ENCODE data around the gene ATG4B.
A peak's percentile ranks its signal among the peaks of the same experiment; 100 is the strongest.

The ATG4B gene

DNA sequence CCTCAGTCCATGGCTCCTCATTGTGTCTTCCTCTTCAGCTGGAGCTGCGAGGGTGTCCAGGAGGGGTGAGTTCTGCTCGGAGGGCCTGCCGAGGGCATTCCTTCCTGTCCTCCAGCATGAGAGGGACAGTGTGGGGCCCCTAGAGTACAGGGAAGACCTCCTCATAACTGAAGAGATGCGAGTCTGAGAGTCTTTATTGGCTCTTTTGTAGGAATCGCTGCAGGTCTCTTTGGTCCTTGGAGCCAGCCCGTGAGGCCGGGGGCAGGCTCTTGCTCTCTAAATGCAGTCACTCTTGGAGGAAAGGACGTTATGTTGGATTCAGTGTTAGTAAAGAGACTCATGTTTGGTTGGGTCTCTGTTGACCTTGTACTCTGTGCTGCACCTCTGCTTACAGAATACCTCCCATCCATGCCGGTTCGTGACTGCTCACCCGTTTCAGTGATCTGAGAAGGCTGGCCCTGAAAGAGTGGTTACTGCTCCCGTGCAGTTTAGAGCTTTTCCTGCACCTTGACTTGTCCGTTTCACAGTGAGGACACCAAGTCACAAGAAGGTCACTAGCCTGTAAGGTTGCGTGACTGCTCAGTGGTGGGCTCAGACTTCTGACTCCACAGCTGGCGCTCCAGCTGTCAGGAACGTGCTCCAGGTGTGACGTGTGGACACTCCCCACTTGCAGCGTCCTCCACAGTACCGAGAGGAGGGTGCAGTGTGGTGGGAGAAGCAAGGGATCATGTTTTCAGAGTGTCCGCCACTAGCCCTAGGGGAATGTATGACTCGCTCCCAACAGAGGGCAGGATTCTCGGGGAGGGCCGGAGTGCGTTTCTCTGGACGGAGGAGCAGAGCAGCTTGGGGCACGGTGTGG is 7.8 kb downstream of the ATG4B start:
- no peaks in the 10 kb centered on the region for H3K27me3 Mint-ChIP-seq
- peaks cover 32% of the 10 kb centered on the region for H3K4me1 Mint-ChIP-seq
- DNase-seq, result no peak
- ATAC-seq, result no peak
- H3K36me3 Mint-ChIP-seq (ENCODE audit: low read depth), result peaks cover 9% of the 10 kb centered on the region
- no peak overlapping the region for H3K4me3 Mint-ChIP-seq
- H3K27ac Mint-ChIP-seq, result no peak overlapping the region
- no peaks in the 10 kb centered on the region for H3K9me3 Mint-ChIP-seq

DNA sequence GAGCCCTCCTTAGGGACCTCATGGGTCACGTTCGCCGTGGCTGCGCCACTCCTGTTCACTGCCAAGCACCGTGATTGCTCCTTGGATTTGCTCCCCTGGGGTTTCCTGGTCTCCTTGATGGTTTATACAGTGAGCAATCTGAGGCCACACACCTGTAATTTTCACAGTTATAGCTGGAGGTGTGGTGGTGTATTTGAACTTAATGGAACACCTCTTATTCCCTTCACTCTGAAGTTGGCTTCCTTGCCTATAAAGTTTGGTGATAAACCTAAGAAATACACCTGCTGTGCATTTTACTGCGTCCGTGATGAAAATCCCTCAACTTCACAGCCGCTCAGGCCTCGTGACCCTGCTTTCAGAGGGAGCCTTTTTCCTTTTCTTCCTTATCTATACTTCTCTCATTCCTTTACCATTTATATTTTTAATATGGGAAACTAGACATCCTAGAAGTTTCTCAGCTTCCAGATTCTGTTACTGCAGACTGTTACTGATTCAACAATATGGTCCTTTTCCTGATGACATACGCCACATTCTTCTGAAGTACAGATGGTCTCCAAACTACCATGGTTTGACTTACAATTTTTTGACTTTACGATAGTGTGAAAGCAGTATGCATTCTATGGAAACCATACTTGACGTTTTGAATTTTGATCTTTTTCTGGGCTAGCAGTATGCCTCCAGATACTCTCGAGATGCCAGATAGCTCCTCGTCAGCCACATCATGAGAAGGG is 8.6 kb downstream of the ATG4B start:
- H3K9me3 Mint-ChIP-seq, result no peaks in the 10 kb centered on the region
- no peaks in the 10 kb centered on the region for H3K27me3 Mint-ChIP-seq
- H3K4me3 Mint-ChIP-seq, result no peak overlapping the region
- no peak overlapping the region for H3K27ac Mint-ChIP-seq
- H3K36me3 Mint-ChIP-seq (ENCODE audit: low read depth), result peaks cover 9% of the 10 kb centered on the region
- H3K4me1 Mint-ChIP-seq, result peaks cover 26% of the 10 kb centered on the region
- no peak for DNase-seq
- no peak for ATAC-seq

DNA sequence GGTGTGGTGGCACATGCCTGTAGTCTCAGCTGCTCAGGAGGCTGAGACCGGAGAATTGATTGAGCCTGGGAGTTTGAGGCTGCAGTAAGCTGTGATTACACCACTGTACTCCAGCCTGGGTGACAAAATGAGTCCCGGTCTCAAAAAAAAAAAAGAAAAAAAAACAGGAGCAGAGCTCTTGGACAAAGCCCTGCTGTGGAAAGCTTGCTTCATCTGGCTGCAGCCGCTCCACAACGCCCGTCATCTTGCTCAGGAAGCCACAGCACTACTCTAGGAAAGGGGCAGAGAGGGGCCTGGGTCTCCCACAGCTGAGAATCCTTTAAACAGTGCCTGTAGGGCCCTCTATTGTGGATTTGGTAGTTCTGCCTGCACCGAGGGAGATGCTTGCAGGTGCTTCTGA is 11.0 kb downstream of the ATG4B start:
- H3K9me3 Mint-ChIP-seq, result no peaks in the 10 kb centered on the region
- H3K4me1 Mint-ChIP-seq, result peaks cover 11% of the 10 kb centered on the region
- peaks cover 10% of the 10 kb centered on the region for H3K36me3 Mint-ChIP-seq (ENCODE audit: low read depth)
- H3K4me3 Mint-ChIP-seq, result no peak overlapping the region
- DNase-seq, result no peak
- H3K27ac Mint-ChIP-seq, result no peak overlapping the region
- ATAC-seq, result no peak
- H3K27me3 Mint-ChIP-seq, result no peaks in the 10 kb centered on the region

DNA sequence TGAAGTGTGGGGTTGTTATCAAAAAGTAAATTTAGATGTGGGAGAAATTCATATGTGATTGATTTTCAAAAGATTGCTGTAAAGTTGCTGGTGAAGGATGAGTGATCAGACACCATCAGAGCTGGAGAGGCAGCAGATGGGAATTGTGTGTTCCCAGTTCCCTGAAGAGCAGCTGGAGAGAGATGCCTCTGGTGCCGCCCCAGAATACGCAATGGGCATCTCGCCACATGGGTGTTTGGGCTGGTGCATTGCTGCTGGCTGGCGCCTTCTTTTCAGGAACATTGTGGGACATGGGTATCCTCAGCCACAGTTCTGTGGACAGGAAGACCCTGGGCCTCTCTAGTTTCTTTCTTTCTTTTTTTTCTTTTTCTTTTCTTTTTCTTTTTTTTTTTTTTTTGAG is 11.9 kb downstream of the ATG4B start:
- Mint-ChIP-seq H3K36me3 (ENCODE audit: low read depth) (peaks cover 10% of the 10 kb centered on the region), H3K4me3 (no peak overlapping the region), H3K27me3 (no peaks in the 10 kb centered on the region), H3K27ac (no peak overlapping the region), H3K4me1 (peaks cover 7% of the 10 kb centered on the region), H3K9me3 (no peaks in the 10 kb centered on the region)
- DNase-seq (no peak), ATAC-seq (no peak)

DNA sequence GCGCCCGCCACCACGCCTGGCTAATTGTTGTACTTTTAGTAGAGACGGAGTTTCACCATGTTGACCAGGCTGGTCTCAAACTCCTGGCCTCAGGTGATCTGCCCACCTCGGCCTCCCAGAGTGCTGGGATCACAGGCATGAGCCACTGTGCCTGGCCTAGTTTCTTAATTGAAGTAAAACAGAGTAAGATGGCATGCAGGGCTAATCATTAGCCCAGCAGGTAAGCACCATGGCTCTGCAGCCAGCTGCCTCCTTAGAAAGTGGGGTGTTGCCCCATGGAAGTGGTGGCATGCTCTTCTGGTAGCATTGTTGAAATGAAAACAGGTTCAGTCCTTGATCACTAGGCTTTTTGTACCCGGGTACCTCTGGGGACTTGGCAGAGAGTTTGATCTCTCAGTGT is 12.4 kb downstream of the ATG4B start:
- Mint-ChIP-seq H3K4me3 (no peak overlapping the region), H3K4me1 (peaks cover 7% of the 10 kb centered on the region), H3K36me3 (ENCODE audit: low read depth) (peaks cover 13% of the 10 kb centered on the region), H3K27me3 (no peaks in the 10 kb centered on the region), H3K9me3 (no peaks in the 10 kb centered on the region), H3K27ac (no peak overlapping the region)
- ATAC-seq (no peak), DNase-seq (no peak)

DNA sequence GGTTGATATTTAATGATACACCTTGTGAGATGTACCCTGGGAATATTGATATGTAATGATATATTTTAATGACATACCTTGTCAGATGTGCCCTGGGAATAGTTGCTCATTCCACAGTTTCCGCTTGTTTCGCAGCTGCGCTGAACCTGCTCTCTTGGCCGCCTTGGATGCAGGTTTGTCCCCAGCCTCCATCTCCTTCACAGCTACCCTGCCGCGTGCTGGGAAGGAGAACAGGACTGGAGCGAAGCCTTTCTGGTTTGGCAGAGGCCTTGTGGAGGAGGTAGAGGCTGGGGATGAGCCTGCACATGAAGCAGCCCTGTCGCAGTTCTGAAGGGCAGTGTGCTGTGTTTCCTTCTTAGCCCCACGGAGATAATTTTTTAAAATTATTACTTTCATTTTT is 14.6 kb downstream of the ATG4B start:
- no peaks in the 10 kb centered on the region for H3K27me3 Mint-ChIP-seq
- no peak for DNase-seq
- no peak for ATAC-seq
- H3K9me3 Mint-ChIP-seq, result no peaks in the 10 kb centered on the region
- H3K27ac Mint-ChIP-seq, result no peak overlapping the region
- no peak overlapping the region for H3K4me3 Mint-ChIP-seq
- peaks cover 19% of the 10 kb centered on the region for H3K36me3 Mint-ChIP-seq (ENCODE audit: low read depth)
- peaks cover 7% of the 10 kb centered on the region for H3K4me1 Mint-ChIP-seq

DNA sequence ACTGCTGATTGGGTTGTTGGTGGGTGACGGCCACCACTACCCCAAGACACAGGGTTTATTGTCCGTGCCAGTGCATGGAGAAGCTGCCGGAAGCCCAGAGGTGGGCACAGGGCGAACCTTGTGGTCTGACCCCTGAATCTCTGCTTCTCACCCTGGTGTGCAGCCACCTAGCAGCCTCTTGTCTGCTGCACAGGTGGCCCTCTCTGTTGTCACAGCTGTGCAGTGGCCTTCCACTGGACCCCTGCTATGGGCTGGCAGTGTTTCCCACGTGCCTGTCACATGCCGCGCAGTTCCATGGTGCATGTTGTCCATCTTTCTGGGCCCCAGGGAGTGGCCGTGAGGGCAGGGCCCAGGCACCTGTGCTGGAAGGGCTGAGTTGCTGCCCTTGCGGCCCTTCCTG is 15.2 kb downstream of the ATG4B start:
- H3K27ac Mint-ChIP-seq, result no peak overlapping the region
- H3K9me3 Mint-ChIP-seq, result no peaks in the 10 kb centered on the region
- ATAC-seq (no peak), DNase-seq (no peak)
- no peaks in the 10 kb centered on the region for H3K27me3 Mint-ChIP-seq
- H3K4me3 Mint-ChIP-seq, result no peak overlapping the region
- H3K4me1 Mint-ChIP-seq, result peaks cover 7% of the 10 kb centered on the region
- peaks cover 23% of the 10 kb centered on the region for H3K36me3 Mint-ChIP-seq (ENCODE audit: low read depth)

DNA sequence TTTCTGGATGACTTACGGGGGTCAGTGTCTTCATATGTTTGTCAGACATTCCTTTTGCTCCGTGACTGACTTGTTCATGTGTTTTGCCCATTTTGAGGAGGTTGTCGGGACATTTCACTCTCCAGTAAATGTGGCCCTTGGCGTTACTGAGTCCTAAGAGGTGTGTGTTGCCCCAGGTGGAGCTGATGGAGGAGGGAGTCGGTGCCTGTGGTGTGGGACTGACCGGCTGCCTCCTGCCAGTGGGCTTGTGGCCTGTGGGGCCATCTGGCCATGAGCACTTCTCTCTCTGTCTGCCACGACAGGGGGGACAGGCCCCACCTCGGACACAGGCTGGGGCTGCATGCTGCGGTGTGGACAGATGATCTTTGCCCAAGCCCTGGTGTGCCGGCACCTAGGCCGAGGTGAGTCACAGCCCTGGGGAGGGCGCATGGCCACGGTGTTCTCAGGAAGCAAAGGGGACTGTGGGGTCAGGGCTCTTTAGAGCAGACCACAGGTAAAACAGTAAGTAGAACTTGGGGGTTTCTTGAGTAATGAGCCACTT is 15.8 kb downstream of the ATG4B start:
- H3K27me3 Mint-ChIP-seq, result no peaks in the 10 kb centered on the region
- no peak for ATAC-seq
- peaks cover 7% of the 10 kb centered on the region for H3K4me1 Mint-ChIP-seq
- H3K9me3 Mint-ChIP-seq, result no peaks in the 10 kb centered on the region
- H3K4me3 Mint-ChIP-seq, result no peak overlapping the region
- DNase-seq, result no peak
- peaks cover 25% of the 10 kb centered on the region for H3K36me3 Mint-ChIP-seq (ENCODE audit: low read depth)
- H3K27ac Mint-ChIP-seq, result no peak overlapping the region

DNA sequence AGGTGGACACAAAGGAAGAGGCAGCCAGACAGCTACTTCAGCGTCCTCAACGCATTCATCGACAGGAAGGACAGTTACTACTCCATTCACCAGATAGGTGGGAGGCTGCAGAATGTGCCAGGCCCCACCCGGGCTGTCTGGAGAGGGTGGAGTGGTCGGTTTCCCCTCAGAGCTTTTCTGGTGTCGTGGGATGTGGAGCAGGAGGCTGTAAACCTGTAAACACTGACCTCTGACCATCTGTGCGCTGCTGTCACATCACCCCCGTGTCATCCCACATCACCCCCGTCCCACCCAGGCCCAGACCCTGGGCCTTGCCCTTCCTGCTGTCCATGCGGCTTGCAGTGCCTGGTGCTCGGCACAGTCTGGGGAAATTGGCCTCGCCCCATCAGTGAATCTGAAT is 17.1 kb downstream of the ATG4B start:
- Mint-ChIP-seq H3K4me3 (no peak overlapping the region), H3K9me3 (no peaks in the 10 kb centered on the region), H3K27me3 (no peaks in the 10 kb centered on the region), H3K27ac (no peak overlapping the region), H3K4me1 (peaks cover 3% of the 10 kb centered on the region), H3K36me3 (ENCODE audit: low read depth) (peaks cover 32% of the 10 kb centered on the region)
- ATAC-seq, result no peak
- DNase-seq, result no peak

DNA sequence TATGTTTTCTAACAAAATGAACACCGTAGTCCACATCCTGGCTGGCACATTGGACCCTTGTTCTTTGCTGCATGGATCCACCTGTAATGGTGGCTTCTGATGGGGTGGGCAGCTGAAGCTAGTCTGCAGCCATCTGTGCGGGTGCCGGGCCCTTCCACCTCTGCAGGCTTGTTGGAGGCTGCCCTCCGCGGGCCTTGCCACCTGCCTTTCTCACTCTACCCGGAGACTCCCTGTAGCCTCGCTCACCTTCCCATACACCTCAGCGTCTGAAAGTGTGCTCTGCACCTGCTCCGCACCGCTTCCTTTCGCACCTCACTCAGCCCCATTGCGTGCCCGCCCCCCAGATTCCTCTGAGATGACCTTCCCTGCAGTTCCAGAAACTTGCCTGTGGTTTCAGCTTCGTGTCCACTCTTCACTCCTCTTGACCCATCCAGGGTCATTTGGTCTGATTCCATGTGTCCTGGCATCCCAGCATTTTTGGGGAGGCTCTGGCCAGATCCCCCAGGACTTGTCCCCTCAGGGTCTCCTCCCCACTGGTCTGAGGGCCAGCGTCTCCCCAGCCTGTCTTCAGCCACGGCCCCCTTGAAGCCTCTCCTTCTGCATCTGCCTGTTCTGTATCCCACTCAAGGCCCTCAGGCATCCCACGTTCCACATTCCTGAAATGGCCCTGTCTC is 18.2 kb downstream of the ATG4B start:
- Mint-ChIP-seq H3K4me1 (no peaks in the 10 kb centered on the region), H3K27ac (no peak overlapping the region), H3K36me3 (ENCODE audit: low read depth) (peaks cover 40% of the 10 kb centered on the region), H3K4me3 (no peak overlapping the region), H3K9me3 (no peaks in the 10 kb centered on the region), H3K27me3 (no peaks in the 10 kb centered on the region)
- no peak for ATAC-seq
- no peak for DNase-seq

DNA sequence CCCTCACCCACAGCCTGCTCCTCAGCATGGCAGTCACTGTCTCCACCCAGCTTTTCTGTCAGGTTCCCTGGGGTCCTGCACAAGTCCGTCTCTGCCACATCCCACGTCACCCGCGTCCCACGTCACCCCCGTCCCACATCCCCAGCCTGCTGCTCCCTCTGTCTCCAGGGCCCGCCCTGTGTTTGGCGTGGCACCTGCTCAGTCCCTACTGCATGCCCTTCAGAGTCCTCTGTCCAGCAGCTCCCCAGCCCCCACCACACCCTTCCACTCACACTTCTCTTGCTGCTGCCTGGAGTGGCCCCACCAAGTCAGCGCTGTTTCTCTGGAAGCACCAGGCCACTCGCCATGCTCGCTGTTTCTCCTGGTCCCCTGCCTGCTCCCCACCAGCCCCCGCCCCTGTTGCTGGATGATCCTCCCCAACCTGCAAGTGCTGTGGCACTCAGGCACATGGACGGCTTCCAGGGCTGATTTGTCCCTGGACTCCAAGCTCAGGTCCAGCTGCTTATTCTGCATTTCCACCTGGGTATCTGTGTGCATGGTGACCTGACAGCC is 18.8 kb downstream of the ATG4B start:
- no peaks in the 10 kb centered on the region for H3K27me3 Mint-ChIP-seq
- H3K4me3 Mint-ChIP-seq, result no peak overlapping the region
- DNase-seq, result no peak
- H3K27ac Mint-ChIP-seq, result no peak overlapping the region
- H3K9me3 Mint-ChIP-seq, result no peaks in the 10 kb centered on the region
- H3K4me1 Mint-ChIP-seq, result no peaks in the 10 kb centered on the region
- peaks cover 40% of the 10 kb centered on the region for H3K36me3 Mint-ChIP-seq (ENCODE audit: low read depth)
- no peak for ATAC-seq

DNA sequence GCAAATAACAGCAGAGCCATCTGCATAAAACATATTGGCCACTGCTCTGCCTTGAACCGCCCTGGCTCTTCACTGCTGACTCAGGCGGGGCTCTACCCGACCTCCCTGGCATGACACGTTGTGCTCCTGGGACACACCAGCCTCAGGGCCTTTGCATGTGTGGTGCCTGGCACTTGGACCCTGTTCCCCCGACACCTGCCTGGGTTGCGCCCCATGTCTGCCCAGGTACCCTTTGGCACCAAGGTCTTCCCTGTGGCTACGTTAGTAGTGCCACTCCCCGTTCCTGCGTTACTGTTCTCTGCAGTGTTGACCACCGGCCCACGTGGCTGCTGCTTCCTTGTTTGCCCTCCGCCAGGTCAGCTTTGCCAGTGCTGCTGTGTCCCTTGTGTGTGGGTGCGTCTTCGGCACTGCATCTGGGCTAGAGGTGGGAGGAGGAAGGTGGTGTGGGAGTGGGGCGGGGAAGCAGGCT is 20.3 kb downstream of the ATG4B start:
- no peaks in the 10 kb centered on the region for H3K4me1 Mint-ChIP-seq
- ATAC-seq, result no peak
- no peak overlapping the region for H3K4me3 Mint-ChIP-seq
- no peak for DNase-seq
- no peaks in the 10 kb centered on the region for H3K9me3 Mint-ChIP-seq
- no peak overlapping the region for H3K27ac Mint-ChIP-seq
- H3K27me3 Mint-ChIP-seq, result no peaks in the 10 kb centered on the region
- peaks cover 40% of the 10 kb centered on the region for H3K36me3 Mint-ChIP-seq (ENCODE audit: low read depth)

DNA sequence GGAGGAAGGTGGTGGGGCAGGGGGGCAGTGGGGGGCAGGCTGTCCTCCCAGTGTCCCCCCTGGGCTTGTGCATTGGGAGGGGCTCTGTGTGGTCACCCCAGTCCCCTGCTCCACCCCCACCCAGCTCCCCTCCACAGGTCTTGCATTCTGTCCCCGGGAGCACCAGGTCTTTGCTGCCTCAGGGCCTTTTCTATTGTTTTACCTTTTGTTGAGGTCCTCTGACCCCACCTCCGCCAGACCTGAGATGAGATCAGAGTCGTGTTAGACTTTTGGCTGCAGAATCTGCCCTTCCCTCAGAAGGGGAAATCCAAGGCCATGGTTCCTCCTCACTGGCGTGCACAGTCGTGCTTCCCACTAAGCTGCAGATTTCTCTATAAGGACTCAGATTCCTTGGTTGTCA is 20.8 kb downstream of the ATG4B start:
- H3K4me3 Mint-ChIP-seq, result no peak overlapping the region
- DNase-seq (no peak), ATAC-seq (no peak)
- H3K4me1 Mint-ChIP-seq, result no peaks in the 10 kb centered on the region
- no peak overlapping the region for H3K27ac Mint-ChIP-seq
- H3K9me3 Mint-ChIP-seq, result no peaks in the 10 kb centered on the region
- H3K36me3 Mint-ChIP-seq (ENCODE audit: low read depth), result peaks cover 40% of the 10 kb centered on the region
- no peaks in the 10 kb centered on the region for H3K27me3 Mint-ChIP-seq

DNA sequence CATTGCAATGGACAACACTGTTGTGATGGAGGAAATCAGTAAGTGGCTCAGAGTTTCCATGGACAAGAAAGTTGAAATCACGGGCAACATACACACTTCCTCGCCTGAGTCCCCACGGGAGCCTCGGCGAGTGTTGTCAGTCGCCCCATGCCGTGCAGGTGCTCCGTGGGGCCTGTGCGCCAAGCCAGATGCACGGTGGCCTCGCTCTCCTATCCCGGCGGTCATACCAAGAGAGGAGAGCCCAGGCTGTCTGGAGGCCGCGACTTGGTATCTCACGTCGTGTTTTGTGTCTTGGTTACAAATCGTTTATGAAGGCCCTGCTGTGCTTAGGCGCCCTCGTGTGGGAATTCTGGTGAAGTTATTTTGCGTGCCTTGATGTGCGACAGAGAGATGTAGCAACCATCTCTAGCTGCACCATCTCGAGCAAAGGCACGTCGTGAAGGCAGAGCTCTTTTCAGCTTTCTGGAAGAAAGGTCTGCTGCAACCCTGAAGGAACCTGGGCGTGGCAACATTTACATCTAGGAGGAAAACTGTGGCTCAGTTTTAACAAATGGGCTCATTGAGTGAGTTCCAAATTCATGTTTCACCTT is 21.8 kb downstream of the ATG4B start:
- Mint-ChIP-seq H3K36me3 (ENCODE audit: low read depth) (peaks cover 42% of the 10 kb centered on the region), H3K27ac (no peak overlapping the region), H3K9me3 (no peaks in the 10 kb centered on the region), H3K4me1 (no peaks in the 10 kb centered on the region), H3K4me3 (no peak overlapping the region), H3K27me3 (no peaks in the 10 kb centered on the region)
- ATAC-seq, result no peak
- peak; percentile 30 for DNase-seq
